Common myeloid progenitor, CD34-positive (primary cell): ENCODE data around the gene NEUROD1.
A peak's percentile ranks its signal among the peaks of the same experiment; 100 is the strongest.

Experiments
- CTCF ChIA-PET: fragments of 350-600 bp; sonication (Branson Sonifier 250); formaldehyde crosslinking; loops from one replicate; lab custom pipeline; 2021; ENCODE audit warnings: antibody characterized with exemption; lab: Charles Lee
- POLR2A ChIA-PET: fragments of 350-600 bp; sonication (Branson Sonifier 250); formaldehyde crosslinking; loops from one replicate; lab custom pipeline; 2021; ENCODE audit warnings: antibody characterized with exemption; lab: Charles Lee
- DNase-seq, 3 donors: peaks; one replicate each; pipeline versions ENCODE4 v3.0.0 to v3.0.0-alpha.2; 2013
- H3K27ac ChIP-seq, 2 experiments: 1 replicate in 1 of 2; 2 replicates in 1 of 2; pipeline ENCODE4 v1.7.0; 2013; ENCODE audit warnings: inconsistent platforms in 2 of 2, low read length in 2 of 2, mild to moderate bottlenecking in 2 of 2, low read depth in 1 of 2, moderate library complexity in 1 of 2; ENCODE audit not compliant: severe bottlenecking in 2 of 2, insufficient read depth in 1 of 2, poor library complexity in 1 of 2
- H3K27me3 ChIP-seq, 5 experiments: replicated peaks in 2 of 5; 1 replicate in 3 of 5; 2 replicates in 2 of 5; pipeline versions ENCODE4 v1.6.1 to v1.7.0; 2013; ENCODE audit warnings: low read length in 4 of 5, mild to moderate bottlenecking in 2 of 5, moderate library complexity in 2 of 5, inconsistent platforms in 1 of 5; ENCODE audit not compliant: insufficient read depth in 5 of 5, control insufficient read depth in 4 of 5
- H3K36me3 ChIP-seq, 4 experiments: 1 replicate in 2 of 4; 2 replicates in 2 of 4; pipeline versions ENCODE4 v1.6.1 to v1.7.0; 2013; ENCODE audit warnings: low read length in 3 of 4, control low read depth in 1 of 4, mild to moderate bottlenecking in 1 of 4; ENCODE audit not compliant: control insufficient read depth in 4 of 4, insufficient read depth in 4 of 4
- H3K4me1 ChIP-seq, 4 experiments: 1 replicate in 3 of 4; 2 replicates in 1 of 4; pipeline versions ENCODE4 v1.6.1 to v1.7.1; 2013; ENCODE audit warnings: low read length in 3 of 4, mild to moderate bottlenecking in 3 of 4, control low read depth in 1 of 4, inconsistent platforms in 1 of 4, moderate library complexity in 1 of 4; ENCODE audit not compliant: control insufficient read depth in 4 of 4, insufficient read depth in 4 of 4; ENCODE audit errors: control extremely low read depth in 1 of 4
- H3K4me3 ChIP-seq, 7 experiments: 1 replicate in 4 of 7; 2 replicates in 3 of 7; pipeline versions ENCODE4 v1.5.1 to v1.7.0; 2013; ENCODE audit warnings: mild to moderate bottlenecking in 7 of 7, low read length in 6 of 7, moderate library complexity in 6 of 7, inconsistent platforms in 2 of 7, low read depth in 2 of 7, control low read depth in 1 of 7; ENCODE audit not compliant: insufficient read depth in 4 of 7, control insufficient read depth in 1 of 7; ENCODE audit errors: extremely low read depth in 1 of 7
- H3K9me3 ChIP-seq, 5 experiments: 1 replicate in 4 of 5; 2 replicates in 1 of 5; pipeline versions ENCODE4 v1.6.1 to v1.7.1; 2013; ENCODE audit warnings: low read length in 4 of 5, mild to moderate bottlenecking in 2 of 5, inconsistent platforms in 1 of 5, low read depth in 1 of 5, moderate library complexity in 1 of 5; ENCODE audit not compliant: control insufficient read depth in 4 of 5, insufficient read depth in 2 of 5; ENCODE audit errors: control extremely low read depth in 1 of 5
- WGBS: methylation state at CpG from one replicate; pipeline ENCODE4 v1.1.5; 2013; ENCODE audit not compliant: insufficient coverage; 5-methylcytosine and 5-hydroxymethylcytosine counted together

The NEUROD1 gene

DNA sequence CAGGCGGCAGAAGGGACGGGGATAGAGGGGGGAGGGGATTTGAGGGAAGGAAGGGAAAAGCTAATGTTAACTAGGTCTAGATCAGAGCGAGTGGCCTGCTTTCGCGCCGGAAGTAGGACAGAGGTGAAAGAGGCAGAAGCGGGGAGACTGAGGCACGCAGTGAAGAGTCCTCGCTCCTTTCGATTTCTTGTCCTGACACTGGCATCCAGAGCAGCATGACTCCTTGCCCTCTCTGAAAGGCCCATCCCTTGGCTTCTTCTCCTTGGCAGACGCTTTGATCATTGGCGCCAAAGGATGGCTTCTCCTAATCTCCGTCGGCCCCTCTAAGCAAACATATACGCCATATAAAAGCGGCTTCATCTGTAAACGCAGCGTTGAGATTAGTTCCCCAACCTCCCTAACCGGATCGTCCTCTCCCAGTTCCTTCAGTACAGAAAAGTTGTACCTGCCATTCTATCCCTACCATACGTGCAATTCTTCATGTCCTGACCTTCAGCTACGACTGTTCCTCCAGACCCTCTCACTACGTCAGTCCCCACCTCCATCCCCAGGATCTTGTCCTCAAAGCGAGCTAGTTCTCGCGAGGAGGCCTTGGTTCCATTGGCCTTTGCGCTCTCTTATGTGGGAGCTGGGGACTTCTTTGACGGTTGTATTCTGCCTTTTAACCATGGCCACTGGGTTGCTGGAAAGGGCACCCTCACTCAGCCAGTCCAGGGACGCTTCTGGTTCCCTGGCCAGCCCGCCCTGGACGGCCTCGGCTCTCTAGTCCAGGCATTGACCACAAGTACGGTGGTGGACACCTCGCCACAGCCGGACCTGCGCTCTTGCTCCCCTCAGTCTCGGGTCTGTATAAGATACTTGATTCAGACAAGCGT lies 857 bp upstream of the NEUROD1 start:
- Histone ChIP-seq H3K36me3 (no peaks in the 10 kb centered on the region), H3K4me3 (peak overlapping the region in 5 of 7 experiments; percentile 7 to 57 (median 46)), H3K4me1 (peaks cover 4 to 37% (median 30%) of the 10 kb centered on the region in 4 experiments), H3K27me3 (peaks cover 31 to 94% (median 68%) of the 10 kb centered on the region in 5 experiments), H3K9me3 (peaks cover 0 to 8% (median 3%) of the 10 kb centered on the region in 5 experiments), H3K27ac (no peak overlapping the region)
- CTCF ChIA-PET = interaction anchor here (1.1 kb wide), 1 partner anchor 34 kb away, joined by 4 read pairs; no protein-coding TSS in a partner anchor
- DNase-seq = peak in 1 of 3 donors; percentile 15
- POLR2A ChIA-PET = interaction anchor here (0.5 kb wide), 1 partner anchor 245 kb away, joined by 3 read pairs; no protein-coding TSS in a partner anchor
- 4% methylated on average over 29 of the region's 38 CpGs for WGBS

GRCh38 chr2:181679544-181679979 lies 755 bp downstream of the NEUROD1 start:
- ChIA-PET CTCF (no interaction called here), POLR2A (no interaction called here)
- no peak overlapping the region for H3K27ac ChIP-seq
- peaks cover 38 to 94% (median 65%) of the 10 kb centered on the region in 5 experiments for H3K27me3 ChIP-seq
- 9% methylated on average over 16 of the region's 20 CpGs for WGBS
- H3K36me3 ChIP-seq = no peaks in the 10 kb centered on the region
- H3K4me3 ChIP-seq = no peak overlapping the region
- H3K9me3 ChIP-seq = peaks cover 0 to 8% (median 3%) of the 10 kb centered on the region in 5 experiments
- H3K4me1 ChIP-seq = peaks cover 4 to 35% (median 30%) of the 10 kb centered on the region in 4 experiments
- no peak for DNase-seq

DNA sequence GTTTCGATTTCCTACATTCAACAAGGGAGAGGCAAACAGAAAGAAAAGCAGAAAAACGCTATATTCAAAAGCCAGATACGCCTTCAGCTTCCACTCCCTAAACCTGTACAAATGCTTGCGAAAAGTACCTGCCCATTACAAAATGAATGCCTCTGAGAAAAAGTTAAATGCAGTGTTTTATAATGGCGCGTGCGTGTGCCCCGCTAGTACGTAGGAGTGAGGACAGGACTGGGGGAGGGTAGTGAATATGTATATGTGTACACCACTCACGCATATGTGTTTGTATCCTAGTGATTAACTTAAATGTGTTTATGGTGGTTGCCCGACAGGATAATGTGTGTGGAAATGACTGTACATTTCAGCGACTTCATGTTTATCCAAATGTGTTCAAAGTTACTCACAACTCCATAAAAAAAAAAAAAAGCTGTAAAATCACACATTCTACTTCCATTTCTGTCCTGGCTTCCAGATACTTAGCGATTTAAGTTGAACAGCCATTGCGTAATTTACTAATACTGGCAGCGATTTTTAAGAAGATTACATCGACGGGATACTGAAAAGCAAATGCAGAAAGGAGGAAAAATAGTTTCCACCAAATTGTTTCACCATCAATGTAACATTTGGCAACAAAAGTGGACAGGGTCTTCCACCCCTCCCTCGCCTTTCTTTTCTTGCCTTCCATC lies 1.3 kb downstream of the NEUROD1 start:
- CTCF ChIA-PET = no interaction called here

GRCh38 chr2:181677912-181678586 lies 2.3 kb downstream of the NEUROD1 start:
- peak; percentile 81 to 93 (median 93) for DNase-seq
- no peak overlapping the region for H3K4me3 ChIP-seq
- POLR2A ChIA-PET = no interaction called here
- peaks cover 34 to 86% (median 63%) of the 10 kb centered on the region in 5 experiments for H3K27me3 ChIP-seq
- CTCF ChIA-PET = interaction anchor here (2.1 kb wide), 1 partner anchor 20 kb away, joined by 6 read pairs; no protein-coding TSS in a partner anchor
- no peak overlapping the region for H3K27ac ChIP-seq
- no peaks in the 10 kb centered on the region for H3K36me3 ChIP-seq
- 11% methylated on average over 41 of the region's 41 CpGs for WGBS
- peaks cover 4 to 22% (median 20%) of the 10 kb centered on the region in 4 experiments for H3K4me1 ChIP-seq
- peaks cover 0 to 8% (median 3%) of the 10 kb centered on the region in 5 experiments for H3K9me3 ChIP-seq

More for the DNA sequence above, 1.3 kb downstream of the NEUROD1 start:
- Histone ChIP-seq H3K9me3 (peaks cover 0 to 8% (median 3%) of the 10 kb centered on the region in 5 experiments), H3K27ac (no peak overlapping the region), H3K36me3 (no peaks in the 10 kb centered on the region), H3K4me3 (no peak overlapping the region), H3K27me3 (peaks cover 38 to 94% (median 62%) of the 10 kb centered on the region in 5 experiments), H3K4me1 (peaks cover 4 to 31% (median 28%) of the 10 kb centered on the region in 4 experiments)
- WGBS = 16% methylated on average over 10 of the region's 18 CpGs
- POLR2A ChIA-PET = no interaction called here
- peak in 1 of 3 donors; percentile 24 for DNase-seq

DNA sequence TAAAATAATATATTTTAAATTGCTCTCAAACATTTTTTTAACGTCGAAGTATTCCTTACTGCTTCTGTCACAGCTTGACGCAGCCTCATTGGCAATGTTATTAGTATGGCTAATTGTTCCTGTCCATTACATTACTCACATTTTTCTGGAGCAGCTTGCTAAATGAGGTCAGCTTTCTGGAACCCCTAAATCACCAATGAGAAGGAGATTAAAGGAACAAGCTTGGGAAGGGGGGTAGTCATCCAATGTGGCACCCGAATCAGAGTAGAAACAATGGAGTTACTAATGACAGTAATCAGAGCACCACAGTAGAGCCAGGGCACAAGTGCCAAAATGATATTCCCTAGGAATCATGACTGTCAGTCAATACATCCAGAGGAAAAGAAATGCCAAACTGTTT lies 5.1 kb downstream of the NEUROD1 start:
- H3K27ac ChIP-seq = no peak overlapping the region
- H3K27me3 ChIP-seq = peaks cover 15 to 71% (median 42%) of the 10 kb centered on the region in 5 experiments
- H3K4me3 ChIP-seq = no peak overlapping the region
- H3K9me3 ChIP-seq = peaks cover 0 to 4% (median 3%) of the 10 kb centered on the region in 5 experiments
- no CpG with 5 or more reads among the region's 4 CpGs for WGBS
- peaks cover 0 to 6% (median 3%) of the 10 kb centered on the region in 4 experiments for H3K4me1 ChIP-seq
- CTCF ChIA-PET = no interaction called here
- POLR2A ChIA-PET = no interaction called here
- no peak for DNase-seq
- no peaks in the 10 kb centered on the region for H3K36me3 ChIP-seq

- Histone ChIP-seq H3K27ac (no peak overlapping the region), H3K4me1 (peaks cover 0 to 4% (median 2%) of the 10 kb centered on the region in 4 experiments), H3K36me3 (no peaks in the 10 kb centered on the region), H3K4me3 (no peak overlapping the region), H3K9me3 (peaks cover 0 to 4% (median 3%) of the 10 kb centered on the region in 5 experiments), H3K27me3 (peaks cover 9 to 63% (median 36%) of the 10 kb centered on the region in 5 experiments)
- no peak for DNase-seq
- ChIA-PET POLR2A (no interaction called here), CTCF (no interaction called here)
Observed at GRCh38 chr2:181674461-181674860, 5.9 kb downstream of the NEUROD1 start.
